ENCODE data around the gene OTOG.

Gene OTOG

GRCh38 chr11:17560281-17561110 lies 13.4 kb downstream of the OTOG start:
- no peak for DNase-seq (ENCODE audit: low read depth in 4 of 4, low spot score in 1 of 4)

- DNase-seq (ENCODE audit: low read depth in 4 of 4, low spot score in 1 of 4), result no peak
Observed at GRCh38 chr11:17561111-17561415, 14.0 kb downstream of the OTOG start.

- DNase-seq (ENCODE audit: low read depth in 4 of 4, low spot score in 1 of 4), result no peak
Observed at GRCh38 chr11:17561526-17561925, 14.5 kb downstream of the OTOG start.

GRCh38 chr11:17563231-17563646 lies 16.2 kb downstream of the OTOG start:
- DNase-seq (ENCODE audit: low read depth in 4 of 4, low spot score in 1 of 4), result no peak

GRCh38 chr11:17563961-17564686 lies 17.1 kb downstream of the OTOG start:
- no peak for DNase-seq (ENCODE audit: low read depth in 4 of 4, low spot score in 1 of 4)

GRCh38 chr11:17564687-17565042 lies 17.6 kb downstream of the OTOG start:
- no peak for DNase-seq (ENCODE audit: low read depth in 4 of 4, low spot score in 1 of 4)

GRCh38 chr11:17568944-17569343 lies 21.9 kb downstream of the OTOG start:
- DNase-seq (ENCODE audit: low read depth in 4 of 4, low spot score in 1 of 4), result no peak

- no peak for DNase-seq (ENCODE audit: low read depth in 4 of 4, low spot score in 1 of 4)
Observed at GRCh38 chr11:17570034-17570433, 23.0 kb downstream of the OTOG start.

- no peak for DNase-seq (ENCODE audit: low read depth in 4 of 4, low spot score in 1 of 4)
Observed at GRCh38 chr11:17571431-17572358, 24.6 kb downstream of the OTOG start.

GRCh38 chr11:17572359-17572690 lies 25.3 kb downstream of the OTOG start:
- no peak for DNase-seq (ENCODE audit: low read depth in 4 of 4, low spot score in 1 of 4)

GRCh38 chr11:17572791-17573460 lies 25.9 kb downstream of the OTOG start:
- DNase-seq (ENCODE audit: low read depth in 4 of 4, low spot score in 1 of 4), result no peak

GRCh38 chr11:17573526-17573925 lies 26.5 kb downstream of the OTOG start:
- DNase-seq (ENCODE audit: low read depth in 4 of 4, low spot score in 1 of 4), result no peak

- DNase-seq (ENCODE audit: low read depth in 4 of 4, low spot score in 1 of 4), result no peak
Observed at GRCh38 chr11:17574141-17575091, 27.4 kb downstream of the OTOG start.

GRCh38 chr11:17575431-17576425 lies 28.7 kb downstream of the OTOG start:
- no peak for DNase-seq (ENCODE audit: low read depth in 4 of 4, low spot score in 1 of 4)

- DNase-seq (ENCODE audit: low read depth in 4 of 4, low spot score in 1 of 4), result no peak
Observed at GRCh38 chr11:17578296-17578695, 31.2 kb downstream of the OTOG start.

- no peak for DNase-seq (ENCODE audit: low read depth in 4 of 4, low spot score in 1 of 4)
Observed at GRCh38 chr11:17578958-17579357, 31.9 kb downstream of the OTOG start.

- DNase-seq (ENCODE audit: low read depth in 4 of 4, low spot score in 1 of 4), result no peak
Observed at GRCh38 chr11:17579451-17579850, 32.4 kb downstream of the OTOG start.

GRCh38 chr11:17580271-17580670 lies 33.2 kb downstream of the OTOG start:
- no peak for DNase-seq (ENCODE audit: low read depth in 4 of 4, low spot score in 1 of 4)

All from stimulated activated CD4-positive, alpha-beta T cell treated with anti-CD3 and anti-CD28 coated beads, Interleukin-1b, Interleukin-23, amount 100 ng/mL, for 24 hours (primary cell).